Osteocyte (in vitro differentiated cells): ENCODE data around the gene NPIPA7. TPM values are rescaled to one million over a fixed set of nuclear protein-coding genes. Genes with fewer than 3 reads are reported as not detected.
"Not testable (repeated sequence)": the region's sequence is repeated elsewhere in the genome, so short reads cannot be mapped to it uniquely, and the experiment has no call there.

Experiments used
- DNase-seq: peaks from one replicate; pipeline ENCODE4 v3.0.0; 2021; ENCODE audit warnings: mixed read lengths; ENCODE audit not compliant: unreplicated experiment; ENCODE audit errors: extremely low spot score
- H3K27ac Mint-ChIP-seq: one replicate; pipeline ENCODE4 v1.8.0; 2021; ENCODE audit warnings: mild to moderate bottlenecking, mixed read lengths; ENCODE audit not compliant: unreplicated experiment
- H3K27me3 Mint-ChIP-seq: one replicate; pipeline ENCODE4 v1.8.0; 2021; ENCODE audit warnings: mixed read lengths; ENCODE audit not compliant: unreplicated experiment
- H3K36me3 Mint-ChIP-seq: one replicate; pipeline ENCODE4 v1.8.0; 2021; ENCODE audit warnings: mixed read lengths; ENCODE audit not compliant: unreplicated experiment
- H3K4me1 Mint-ChIP-seq: one replicate; pipeline ENCODE4 v1.8.0; 2021; ENCODE audit warnings: mixed read lengths; ENCODE audit not compliant: unreplicated experiment
- H3K4me3 Mint-ChIP-seq: one replicate; pipeline ENCODE4 v1.8.0; 2021; ENCODE audit warnings: mild to moderate bottlenecking, moderate library complexity, mixed read lengths; ENCODE audit not compliant: unreplicated experiment
- H3K9me3 Mint-ChIP-seq: one replicate; pipeline ENCODE4 v1.8.0; 2021; ENCODE audit warnings: mixed read lengths; ENCODE audit not compliant: unreplicated experiment
- total RNA-seq: library from RNA; stranded (reverse); gene quantifications from 2 replicates; pipeline ENCODE4 v1.2.1, GENCODE V29; 2021

NPIPA7 gene
- total RNA-seq, 1 donor from 2014 or later = 7.6 TPM

- H3K4me1 Mint-ChIP-seq, H3K27ac Mint-ChIP-seq, H3K9me3 Mint-ChIP-seq, H3K4me3 Mint-ChIP-seq, H3K27me3 Mint-ChIP-seq, H3K36me3 Mint-ChIP-seq: not testable (repeated sequence)
- peak; percentile 57 for DNase-seq
These were observed 7.7 kb upstream of the NPIPA7 start for GRCh38 chr16:16371136-16371735.

- not testable (repeated sequence) for DNase-seq, H3K4me3 Mint-ChIP-seq, H3K36me3 Mint-ChIP-seq
These were observed 4.7 kb upstream of the NPIPA7 start for GRCh38 chr16:16374192-16374591.

GRCh38 chr16:16399685-16400084, 20.7 kb downstream of the NPIPA7 start:
- not testable (repeated sequence) for H3K27me3 Mint-ChIP-seq, DNase-seq, H3K27ac Mint-ChIP-seq, H3K9me3 Mint-ChIP-seq, H3K4me3 Mint-ChIP-seq, H3K36me3 Mint-ChIP-seq, H3K4me1 Mint-ChIP-seq

More at GRCh38 chr16:16374192-16374591, 4.7 kb upstream of the NPIPA7 start:
- not testable (repeated sequence) for H3K27me3 Mint-ChIP-seq, H3K27ac Mint-ChIP-seq, H3K4me1 Mint-ChIP-seq, H3K9me3 Mint-ChIP-seq

- not testable (repeated sequence) for DNase-seq, H3K9me3 Mint-ChIP-seq, H3K4me3 Mint-ChIP-seq, H3K27ac Mint-ChIP-seq, H3K27me3 Mint-ChIP-seq, H3K36me3 Mint-ChIP-seq, H3K4me1 Mint-ChIP-seq
These were observed 23.4 kb downstream of the NPIPA7 start for GRCh38 chr16:16402333-16402732.

GRCh38 chr16:16404283-16404682, 25.3 kb downstream of the NPIPA7 start:
- not testable (repeated sequence) for H3K36me3 Mint-ChIP-seq, H3K27me3 Mint-ChIP-seq, H3K9me3 Mint-ChIP-seq, H3K4me1 Mint-ChIP-seq, H3K4me3 Mint-ChIP-seq, H3K27ac Mint-ChIP-seq, DNase-seq

GRCh38 chr16:16405421-16405820, 26.5 kb downstream of the NPIPA7 start:
- not testable (repeated sequence) for H3K9me3 Mint-ChIP-seq, DNase-seq, H3K4me3 Mint-ChIP-seq, H3K27me3 Mint-ChIP-seq, H3K27ac Mint-ChIP-seq, H3K36me3 Mint-ChIP-seq, H3K4me1 Mint-ChIP-seq

GRCh38 chr16:16408430-16408829, 29.5 kb downstream of the NPIPA7 start:
- not testable (repeated sequence) for DNase-seq, H3K9me3 Mint-ChIP-seq, H3K27ac Mint-ChIP-seq, H3K36me3 Mint-ChIP-seq, H3K27me3 Mint-ChIP-seq, H3K4me3 Mint-ChIP-seq, H3K4me1 Mint-ChIP-seq

GRCh38 chr16:16413773-16414172, 34.8 kb downstream of the NPIPA7 start:
- DNase-seq, H3K27ac Mint-ChIP-seq, H3K4me1 Mint-ChIP-seq, H3K27me3 Mint-ChIP-seq, H3K36me3 Mint-ChIP-seq, H3K4me3 Mint-ChIP-seq, H3K9me3 Mint-ChIP-seq: not testable (repeated sequence)

GRCh38 chr16:16417071-16417470, 38.1 kb downstream of the NPIPA7 start:
- not testable (repeated sequence) for H3K36me3 Mint-ChIP-seq, DNase-seq, H3K27ac Mint-ChIP-seq, H3K27me3 Mint-ChIP-seq, H3K9me3 Mint-ChIP-seq, H3K4me3 Mint-ChIP-seq, H3K4me1 Mint-ChIP-seq

GRCh38 chr16:16417914-16418544, 39.1 kb downstream of the NPIPA7 start:
- H3K4me3 Mint-ChIP-seq, H3K9me3 Mint-ChIP-seq, H3K36me3 Mint-ChIP-seq, DNase-seq, H3K4me1 Mint-ChIP-seq, H3K27ac Mint-ChIP-seq, H3K27me3 Mint-ChIP-seq: not testable (repeated sequence)

- H3K36me3 Mint-ChIP-seq, H3K27me3 Mint-ChIP-seq, H3K4me3 Mint-ChIP-seq, H3K4me1 Mint-ChIP-seq, H3K27ac Mint-ChIP-seq, DNase-seq, H3K9me3 Mint-ChIP-seq: not testable (repeated sequence)
These were observed 41.6 kb downstream of the NPIPA7 start for GRCh38 chr16:16420515-16420914.

GRCh38 chr16:16425146-16425545, 46.2 kb downstream of the NPIPA7 start:
- H3K27me3 Mint-ChIP-seq, H3K4me3 Mint-ChIP-seq, H3K36me3 Mint-ChIP-seq, DNase-seq, H3K27ac Mint-ChIP-seq, H3K4me1 Mint-ChIP-seq, H3K9me3 Mint-ChIP-seq: not testable (repeated sequence)
